Retinal pigment epithelial cell (primary cell): ENCODE results near the gene LNX2.

Experiments
- DNase-seq: peaks from one replicate; pipeline ENCODE4 v3.0.0-alpha.2; 2010; ENCODE audit warnings: low read depth
- H3K4me3 ChIP-seq: 2 replicates; pipeline ENCODE4 v1.5.1; 2011; ENCODE audit warnings: mild to moderate bottlenecking, low read length, control low read depth, moderate library complexity
- CTCF ChIP-seq: conservative IDR thresholded peaks from 2 replicates; pipeline ENCODE4 v1.5.1; 2011; ENCODE audit warnings: low read depth, low read length, control low read depth, inconsistent platforms

The LNX2 gene

GRCh38 chr13:27650312-27650711 lies 30.0 kb upstream of the LNX2 start:
- H3K4me3 ChIP-seq: no peak overlapping the region
- no peak for TF ChIP-seq CTCF
- no peak for DNase-seq

GRCh38 chr13:27644302-27644701 lies 24.0 kb upstream of the LNX2 start:
- DNase-seq: peak; percentile 87
- no peak overlapping the region for H3K4me3 ChIP-seq
- no peak for TF ChIP-seq CTCF

- H3K4me3 ChIP-seq: no peak overlapping the region
- DNase-seq: no peak
- TF ChIP-seq CTCF: no peak
Observed at GRCh38 chr13:27643334-27644132, 23.2 kb upstream of the LNX2 start.

GRCh38 chr13:27641711-27642502 lies 21.6 kb upstream of the LNX2 start:
- no peak overlapping the region for H3K4me3 ChIP-seq
- TF ChIP-seq CTCF: no peak
- DNase-seq: no peak

GRCh38 chr13:27639186-27639585 lies 18.9 kb upstream of the LNX2 start:
- no peak for TF ChIP-seq CTCF
- H3K4me3 ChIP-seq: no peak overlapping the region
- DNase-seq: no peak

GRCh38 chr13:27638521-27638920 lies 18.2 kb upstream of the LNX2 start:
- no peak for TF ChIP-seq CTCF
- no peak for DNase-seq
- H3K4me3 ChIP-seq: no peak overlapping the region

- TF ChIP-seq CTCF: no peak
- no peak for DNase-seq
- H3K4me3 ChIP-seq: no peak overlapping the region
Observed at GRCh38 chr13:27638001-27638400, 17.7 kb upstream of the LNX2 start.
